CD4-positive, alpha-beta T cell treated with Interleukin-10 for 1 hour (primary cell): ENCODE measurements around the gene DENND2C.

ENCODE experiments used
- DNase-seq: peaks from one replicate; pipeline ENCODE4 v3.0.0-alpha.2; 2020

Gene DENND2C

DNA sequence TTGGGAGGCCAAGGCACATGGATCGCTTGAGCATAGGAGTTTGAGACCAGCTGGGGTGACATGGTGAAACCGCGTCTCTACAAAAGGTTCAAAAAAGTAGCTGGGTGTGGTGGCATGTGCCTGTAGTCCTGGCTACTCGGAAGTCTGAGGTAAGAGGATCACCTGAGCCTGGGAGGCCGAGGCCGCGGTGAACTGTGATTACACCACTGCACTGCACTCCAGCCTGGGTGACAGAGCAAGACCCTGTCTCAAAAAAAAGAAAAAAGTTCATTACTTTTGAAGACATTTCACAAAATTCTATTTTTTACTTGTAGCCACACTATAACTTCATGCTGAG is 2.1 kb upstream of the DENND2C start:
- DNase-seq = no peak

DNA sequence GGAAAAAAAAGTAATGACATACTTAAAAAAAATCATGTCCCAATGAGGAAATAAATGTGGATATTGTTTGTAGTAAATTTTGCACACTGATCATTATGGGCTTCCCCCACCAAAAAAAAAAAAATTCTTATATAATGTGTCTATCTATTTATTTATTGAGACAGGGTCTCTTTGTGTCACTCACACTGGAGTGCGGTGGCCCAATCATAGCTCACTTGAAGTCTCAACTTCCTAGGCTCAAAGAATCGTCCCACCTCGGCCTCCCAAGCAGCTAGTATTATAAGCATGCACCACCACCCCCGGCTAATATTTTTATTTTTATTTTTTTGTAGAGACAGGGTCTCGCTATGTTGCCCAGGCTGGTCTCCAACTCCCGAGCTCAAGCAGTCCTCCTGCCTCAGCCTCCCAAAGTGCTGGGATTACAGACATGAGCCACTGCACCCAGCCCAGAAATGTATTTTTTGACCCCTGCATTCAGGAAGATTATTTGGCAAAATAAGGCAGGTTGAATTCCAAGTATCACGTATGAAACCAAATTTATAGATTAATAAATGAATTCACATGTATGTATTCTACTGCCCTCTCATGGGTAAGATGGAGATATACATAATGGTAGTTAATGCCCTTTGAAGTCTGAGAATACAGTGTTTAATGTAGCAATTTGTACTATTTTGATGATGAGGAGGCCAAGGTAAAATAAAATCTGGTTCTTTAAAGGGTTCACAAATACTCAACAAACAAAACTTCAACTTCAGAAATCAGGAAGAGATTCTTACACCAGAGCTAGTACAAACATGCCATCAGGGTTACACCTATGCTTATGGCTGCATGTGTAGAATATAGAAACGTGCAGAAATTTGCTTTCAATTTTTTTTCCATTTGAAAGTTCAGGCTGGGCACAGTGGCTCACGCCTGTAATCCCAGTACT is 1.4 kb upstream of the DENND2C start:
- DNase-seq = peak; percentile 8

DNA sequence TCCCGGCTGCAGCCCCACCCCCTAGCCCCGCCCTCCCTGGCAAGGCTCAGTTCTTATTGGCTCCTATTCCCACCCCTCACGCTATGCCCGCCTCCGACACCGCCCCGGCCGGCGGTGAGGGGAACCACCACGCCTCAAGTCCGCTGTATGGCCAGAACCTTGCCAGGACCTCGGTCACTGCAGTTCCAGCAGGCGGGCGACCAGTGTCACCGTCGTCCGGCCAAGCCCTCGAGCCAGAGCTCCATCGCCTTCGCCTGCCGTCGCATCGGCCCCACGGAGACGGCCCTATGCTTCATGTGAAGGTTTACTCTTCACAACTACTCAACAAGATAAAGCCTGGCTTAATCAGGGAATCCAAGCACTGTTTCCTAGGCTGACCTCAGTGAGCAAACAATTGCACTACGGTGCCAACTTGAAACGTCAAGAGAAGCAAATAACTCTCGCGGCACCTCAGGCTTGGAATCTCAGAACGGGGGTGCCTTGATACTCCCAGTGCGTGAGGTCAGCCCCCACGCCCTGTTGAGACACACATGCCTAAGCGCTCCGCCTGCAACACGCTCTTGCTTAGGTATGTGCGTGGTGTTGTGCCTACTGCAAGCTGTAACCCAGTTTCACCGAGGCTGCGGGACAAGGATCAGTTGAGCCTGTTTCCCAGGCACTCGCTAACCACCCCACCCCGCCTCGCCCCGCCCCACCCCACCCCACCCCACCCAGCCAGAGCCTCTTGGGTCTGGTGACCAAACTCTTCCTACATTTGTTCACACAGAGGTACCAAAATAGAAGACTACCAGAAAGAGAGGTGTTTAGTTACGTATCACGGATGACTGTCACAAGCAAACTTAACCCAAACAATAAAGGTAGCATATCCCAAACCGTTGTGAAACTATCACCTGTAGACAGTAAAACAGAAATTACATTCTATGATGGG is 498 bp upstream of the DENND2C start:
- DNase-seq = peak; percentile 88

DNA sequence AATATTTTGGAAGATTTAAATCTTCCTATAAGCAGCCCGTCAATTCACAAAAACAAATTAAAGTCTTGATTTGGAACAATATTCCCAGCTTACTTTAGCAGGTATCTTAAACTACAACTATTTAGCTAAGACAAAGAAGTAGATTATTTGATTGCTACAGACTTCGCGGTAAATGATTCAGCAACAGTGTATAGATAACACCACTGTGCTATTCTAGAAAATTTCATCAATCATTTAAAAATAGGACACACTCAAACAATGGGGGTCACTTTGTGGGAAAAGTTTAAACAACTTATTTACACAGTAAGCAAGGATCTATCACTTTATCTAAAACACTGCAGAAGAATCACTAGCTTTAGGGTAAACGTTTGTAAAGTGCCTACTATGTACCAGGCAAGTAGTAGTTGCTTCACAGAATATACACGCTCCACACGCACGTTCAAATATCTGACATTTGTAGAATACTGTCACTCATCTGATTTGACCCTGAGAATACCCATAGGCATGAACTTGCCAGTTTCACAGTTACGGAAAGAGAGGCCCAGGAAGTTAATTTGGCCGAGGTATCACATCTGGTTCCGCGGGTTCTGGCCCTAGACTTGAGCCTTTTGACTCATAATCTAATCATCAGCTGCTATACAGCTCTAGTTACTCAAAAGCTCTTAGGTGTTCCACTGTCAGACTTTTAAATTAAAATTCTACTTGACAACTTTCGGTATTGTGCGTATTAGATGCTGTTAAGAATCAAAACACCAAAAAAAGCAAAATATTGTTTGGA is 876 bp downstream of the DENND2C start:
- DNase-seq = no peak

GRCh38 chr1:114668373-114668772 is 1.5 kb downstream of the DENND2C start:
- no peak for DNase-seq

DNA sequence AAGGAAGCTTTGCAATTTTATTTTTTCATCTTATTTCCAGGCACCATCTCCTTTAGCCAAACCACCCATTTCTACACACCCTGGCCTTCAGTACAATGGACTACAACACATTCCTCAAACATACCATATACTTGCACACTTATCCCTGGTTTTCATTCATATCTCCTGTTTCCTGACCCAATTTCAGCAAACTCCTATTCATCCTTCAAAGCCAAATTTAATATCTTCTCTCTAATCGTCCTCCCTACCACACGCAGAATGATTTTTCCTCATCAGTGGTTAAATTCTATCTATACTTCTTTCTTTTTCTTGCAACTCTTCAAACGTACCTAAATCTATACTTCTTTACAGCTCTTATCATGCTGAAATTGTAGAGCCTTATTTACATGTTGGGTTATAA is 2.9 kb downstream of the DENND2C start:
- no peak for DNase-seq

GRCh38 chr1:114660238-114660637 is 9.6 kb downstream of the DENND2C start:
- no peak for DNase-seq

DNA sequence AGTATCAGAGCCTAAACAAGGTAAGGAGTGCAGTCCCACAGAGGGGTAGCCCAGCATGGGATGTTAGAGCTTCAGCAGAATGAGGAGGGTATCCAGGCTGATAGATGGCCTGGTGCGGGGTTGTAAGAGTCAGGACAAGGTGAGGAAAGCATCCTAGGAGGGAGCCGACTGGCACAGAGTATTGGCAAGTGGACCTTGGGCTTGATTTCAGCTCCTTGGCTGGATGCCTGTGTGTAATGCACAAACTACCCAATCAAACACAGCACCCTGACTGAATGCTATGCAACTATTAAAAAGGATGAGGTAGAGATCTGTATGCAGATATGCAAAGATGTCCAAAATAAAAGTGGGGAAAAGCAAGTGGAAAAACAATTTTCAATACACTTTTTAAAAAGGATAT is 18.0 kb downstream of the DENND2C start:
- DNase-seq = no peak

GRCh38 chr1:114648503-114648902 is 21.3 kb downstream of the DENND2C start:
- DNase-seq = no peak

DNA sequence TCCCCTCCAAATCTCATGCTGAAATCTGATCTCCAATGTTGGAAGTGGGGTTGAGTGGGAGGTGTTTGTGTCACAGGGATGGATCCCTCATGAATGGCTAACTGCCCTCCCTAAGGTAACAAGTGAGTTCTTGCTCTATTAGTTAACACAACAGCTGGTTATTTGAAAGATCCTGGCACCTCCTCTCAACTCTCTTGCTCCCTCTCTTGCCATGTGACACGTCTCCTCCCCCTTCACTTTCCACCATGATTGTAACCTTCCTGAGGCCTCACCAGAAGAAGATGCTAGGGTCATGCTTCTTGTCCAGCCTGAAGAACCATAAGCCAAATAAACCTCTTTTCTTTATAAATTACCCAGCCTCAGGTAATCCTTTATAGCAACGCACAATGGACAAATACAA is 28.5 kb downstream of the DENND2C start:
- no peak for DNase-seq

DNA sequence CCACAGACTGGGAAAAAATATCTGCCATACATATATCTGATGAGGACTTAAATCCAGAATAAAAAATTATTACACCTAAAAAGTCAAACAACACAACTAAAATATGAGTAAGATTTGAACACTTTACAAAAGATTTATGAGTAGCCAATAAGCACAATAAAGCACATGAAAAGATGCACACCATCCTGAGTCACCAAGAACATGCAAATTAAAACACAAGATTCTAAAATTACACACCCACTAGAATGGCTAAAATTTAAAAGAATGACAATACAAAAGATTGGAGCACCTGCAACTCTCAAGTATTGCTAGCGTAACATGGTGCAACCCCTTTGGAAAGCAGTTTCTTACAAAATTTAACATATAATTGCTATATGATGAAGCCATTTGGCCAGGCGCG is 30.9 kb downstream of the DENND2C start:
- no peak for DNase-seq

DNA sequence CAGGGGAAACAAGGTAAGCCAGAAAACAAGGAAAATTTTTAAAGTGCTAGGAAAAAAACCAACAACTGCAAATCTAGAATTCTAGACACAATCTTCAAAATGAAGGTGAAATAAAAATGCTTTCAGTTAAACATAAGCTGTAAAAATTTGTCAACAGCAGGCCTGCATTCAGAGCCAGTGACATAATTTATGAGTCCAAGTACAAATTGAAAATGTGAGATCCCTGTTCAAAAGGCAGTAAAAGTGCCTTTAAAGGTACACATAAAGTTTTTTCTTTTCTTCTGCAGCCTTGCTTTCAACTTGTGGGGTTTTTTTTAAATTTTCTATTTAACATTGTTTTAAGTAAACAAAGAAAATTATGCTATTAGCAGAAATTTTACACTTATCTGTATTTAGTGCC is 37.4 kb downstream of the DENND2C start:
- DNase-seq = no peak

DNA sequence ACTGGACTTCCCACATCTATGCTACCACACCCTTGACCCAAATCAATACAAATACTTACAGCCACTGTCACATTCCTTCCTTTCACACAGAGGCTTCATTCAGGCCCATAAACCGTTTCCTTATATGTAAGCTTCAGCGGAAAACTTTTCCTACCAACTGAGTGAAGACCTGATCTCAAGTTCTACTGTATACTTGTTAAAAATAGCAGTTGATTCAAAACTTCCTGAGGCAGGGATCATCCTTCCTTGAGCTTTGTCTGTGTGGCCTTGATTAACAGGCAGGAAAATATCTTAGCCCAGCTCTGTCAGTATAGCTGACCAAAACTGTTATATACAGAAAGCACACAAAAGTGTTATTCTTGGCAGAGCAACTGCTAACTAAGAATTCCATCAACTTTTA is 42.7 kb downstream of the DENND2C start:
- no peak for DNase-seq

DNA sequence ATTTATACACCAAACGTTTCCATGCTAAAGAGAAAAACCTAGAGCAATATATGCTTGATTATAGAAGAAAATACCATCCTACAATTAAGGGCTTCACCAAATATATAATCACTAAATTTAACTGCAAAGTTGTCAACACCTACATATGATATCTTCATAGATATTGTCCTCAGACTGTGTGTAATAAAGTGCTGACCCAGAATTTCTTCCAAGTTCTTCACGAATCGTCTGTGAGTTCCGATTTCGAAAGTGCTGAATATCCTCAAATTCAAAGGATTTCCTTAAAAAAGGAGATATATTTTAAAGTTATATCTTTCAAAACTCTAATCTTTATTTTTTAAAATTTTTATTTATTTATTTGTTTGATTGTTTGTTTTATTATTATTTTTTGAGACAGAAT is 46.5 kb downstream of the DENND2C start:
- no peak for DNase-seq

DNA sequence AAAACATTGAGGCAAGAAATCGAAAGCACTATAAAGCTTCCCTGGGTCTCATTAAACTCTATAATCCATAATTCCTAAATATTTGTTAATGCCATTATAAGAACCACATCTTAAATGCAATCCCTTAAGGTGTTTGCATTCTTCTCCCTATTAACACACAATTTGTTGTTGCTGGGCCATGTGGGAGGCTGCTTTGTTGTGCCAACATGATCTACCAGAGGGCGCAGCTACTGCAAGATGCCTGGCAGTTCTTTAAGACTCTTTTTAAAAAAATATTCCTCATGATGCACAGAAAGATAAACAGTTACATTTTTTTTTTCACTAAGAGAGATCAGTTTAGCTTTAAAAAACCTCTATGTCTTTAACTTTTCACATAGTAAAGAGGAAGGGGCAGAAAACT is 49.4 kb downstream of the DENND2C start:
- no peak for DNase-seq

GRCh38 chr1:114618606-114619005 is 51.2 kb downstream of the DENND2C start:
- no peak for DNase-seq

GRCh38 chr1:114610546-114611245 is 59.2 kb downstream of the DENND2C start:
- no peak for DNase-seq

- DNase-seq = no peak
These were observed 60.0 kb downstream of the DENND2C start for GRCh38 chr1:114609826-114610225.

DNA sequence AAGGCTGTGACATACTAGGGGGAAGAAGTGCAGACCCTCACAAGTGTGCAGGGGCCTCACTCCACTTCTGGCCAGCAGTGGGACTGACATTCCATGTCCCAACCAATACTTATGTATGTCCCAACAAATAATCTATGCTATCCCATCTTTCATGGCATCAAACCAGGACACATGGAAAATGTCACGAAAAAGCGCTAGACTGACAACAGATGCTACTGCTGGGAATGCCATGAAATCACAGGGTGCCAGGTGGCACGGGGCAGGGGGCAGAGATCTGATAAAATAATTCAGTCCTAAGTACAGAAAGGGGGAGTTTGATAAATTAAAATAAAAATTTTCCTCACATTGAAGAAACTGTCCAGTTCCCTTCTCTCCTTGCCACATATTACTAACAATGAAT is 60.8 kb downstream of the DENND2C start:
- DNase-seq = no peak

DNA sequence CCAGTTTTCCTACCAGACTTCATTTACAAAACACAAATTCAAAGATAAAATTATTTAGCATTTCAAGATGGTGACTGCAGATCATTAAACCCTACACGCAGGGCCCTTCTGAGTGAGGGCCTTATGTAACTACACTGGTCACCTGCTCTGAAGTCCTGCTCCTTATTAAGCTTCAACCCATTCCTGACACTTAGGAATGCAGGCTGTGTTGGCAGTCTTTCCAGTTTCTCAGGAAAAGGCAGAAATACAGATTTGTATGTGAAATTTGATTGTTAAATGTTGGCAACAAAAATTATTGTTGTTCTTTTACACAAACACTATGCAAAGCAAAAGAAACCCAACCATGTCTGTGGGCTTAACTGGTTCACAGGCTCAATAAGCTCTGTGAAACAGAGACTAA is 62.6 kb downstream of the DENND2C start:
- DNase-seq = no peak

DNA sequence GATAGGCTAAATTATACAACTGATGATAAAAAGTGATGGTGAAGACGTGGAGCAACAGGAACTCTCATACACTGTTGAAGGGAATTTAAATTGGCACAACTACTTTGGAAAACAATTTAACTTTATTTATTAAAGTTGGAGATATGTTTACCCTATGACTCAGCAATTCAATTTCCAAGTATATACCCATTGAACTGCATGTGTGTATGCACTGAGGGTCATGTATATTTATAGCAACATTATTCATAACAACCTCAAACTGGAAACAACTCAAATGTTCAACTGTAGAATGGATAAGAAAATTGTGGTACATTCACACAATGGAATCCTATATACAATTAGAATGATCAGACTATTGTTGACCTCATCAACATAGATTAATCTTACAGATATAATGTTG is 71.9 kb downstream of the DENND2C start:
- no peak for DNase-seq

- no peak for DNase-seq
These were observed 74.2 kb downstream of the DENND2C start for GRCh38 chr1:114595602-114596001.

DNA sequence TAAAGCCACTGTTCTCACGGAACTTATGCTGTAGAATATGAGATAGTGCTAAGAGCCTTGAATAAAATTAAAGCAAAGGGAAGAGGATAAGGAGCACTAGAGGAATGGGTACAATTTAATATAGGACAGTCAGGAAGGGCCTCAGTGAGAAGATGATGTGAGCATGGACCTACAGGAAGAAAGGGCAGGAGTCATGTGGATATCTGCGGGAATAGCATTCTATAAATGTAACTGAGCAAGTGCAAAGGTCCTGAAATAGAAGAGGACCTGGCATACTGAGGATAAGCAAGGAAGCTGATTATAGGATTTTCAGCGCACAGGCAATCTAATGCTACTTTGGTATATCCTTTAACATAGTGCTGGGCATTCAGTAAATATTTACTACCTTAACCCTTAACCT is 75.8 kb downstream of the DENND2C start:
- DNase-seq = no peak
